ENCODE data around the gene CYBA. TPM values are rescaled to one million over a fixed set of nuclear protein-coding genes. Genes with fewer than 3 reads are reported as not detected.

CYBA gene
- total and polyA plus RNA-seq, 9 of the 15 experiments (the other 6 are each of a cell fraction or from before 2014, with no cell fraction given), result 0.34 to 683 (median 93.0) TPM

- TF ChIP-seq PPARD (CRISPR knock-in tag; IDR thresholded peaks at IDR 0.05), result no peak
- TF ChIP-seq HDAC1 (IDR thresholded peaks at IDR 0.05), result peak in 1 of 2 experiments; percentile 55; a peak in 2 of 4 replicates
- no peak for TF ChIP-seq FOXK1 (CRISPR knock-in tag; IDR thresholded peaks at IDR 0.05; ENCODE audit: borderline replicate concordance)
- TF ChIP-seq HBP1 (CRISPR knock-in tag; IDR thresholded peaks at IDR 0.05), result no peak
- 0 out of 2 replicates have a peak, but pooled peaks have one; percentile 61 for TF ChIP-seq ZNF263 (CRISPR knock-in tag; IDR thresholded peaks at IDR 0.05; ENCODE audit: borderline replicate concordance)
- TF ChIP-seq DPF2 (IDR thresholded peaks at IDR 0.05), result peak; percentile 62
- 0 out of 2 replicates have a peak, but pooled peaks have one; percentile 2 for TF ChIP-seq E2F1 (CRISPR knock-in tag; IDR thresholded peaks at IDR 0.05)
- no peak for TF ChIP-seq PREB (CRISPR knock-in tag; IDR thresholded peaks at IDR 0.05)
- TF ChIP-seq ZNF57 (CRISPR knock-in tag; IDR thresholded peaks at IDR 0.05), result no peak
- TF ChIP-seq SMAD4 (CRISPR knock-in tag; conservative IDR thresholded peaks at IDR 0.05), result peak; percentile 67; the same call in 1 of the 2 replicates
- peak; percentile 67 for TF ChIP-seq POLR2G (IDR thresholded peaks at IDR 0.05; ENCODE audit: low read depth, low read length)
- peak in 1 of 2 experiments; percentile 34; a peak in 1 of 4 replicates for TF ChIP-seq NRF1 (conservative IDR thresholded peaks at IDR 0.05 in 1 of 2, IDR thresholded peaks at IDR 0.05 in 1 of 2)
- no peak for TF ChIP-seq SMARCC2 (IDR thresholded peaks at IDR 0.05; ENCODE audit: low read depth)
- TF ChIP-seq DEAF1 (CRISPR knock-in tag; IDR thresholded peaks at IDR 0.05), result no peak
- peak; percentile 49; the same call in 1 of the 2 replicates for TF ChIP-seq CXXC5 (CRISPR knock-in tag; IDR thresholded peaks at IDR 0.05)
- peak; percentile 90 for TF ChIP-seq ELF1 (tag; IDR thresholded peaks at IDR 0.05)
- peak; percentile 71 for TF ChIP-seq ZNF740 (CRISPR knock-in tag; IDR thresholded peaks at IDR 0.05)
- no peak for TF ChIP-seq ZNF740 (tag; IDR thresholded peaks at IDR 0.05)
- no peak for TF ChIP-seq KLF10 (CRISPR knock-in tag; IDR thresholded peaks at IDR 0.05)
- no peak for TF ChIP-seq PHB2 (IDR thresholded peaks at IDR 0.05; ENCODE audit: low read depth)
Observed at GRCh38 chr16:88628512-88628974, 22.3 kb downstream of the CYBA start (continued).
